ENCODE results near the gene SCFD2.
A peak's percentile ranks its signal among the peaks of the same experiment; 100 is the strongest.
"Not testable (repeated sequence)": the region's sequence is repeated elsewhere in the genome, so short reads cannot be mapped to it uniquely, and the experiment has no call there.

The SCFD2 gene

DNA sequence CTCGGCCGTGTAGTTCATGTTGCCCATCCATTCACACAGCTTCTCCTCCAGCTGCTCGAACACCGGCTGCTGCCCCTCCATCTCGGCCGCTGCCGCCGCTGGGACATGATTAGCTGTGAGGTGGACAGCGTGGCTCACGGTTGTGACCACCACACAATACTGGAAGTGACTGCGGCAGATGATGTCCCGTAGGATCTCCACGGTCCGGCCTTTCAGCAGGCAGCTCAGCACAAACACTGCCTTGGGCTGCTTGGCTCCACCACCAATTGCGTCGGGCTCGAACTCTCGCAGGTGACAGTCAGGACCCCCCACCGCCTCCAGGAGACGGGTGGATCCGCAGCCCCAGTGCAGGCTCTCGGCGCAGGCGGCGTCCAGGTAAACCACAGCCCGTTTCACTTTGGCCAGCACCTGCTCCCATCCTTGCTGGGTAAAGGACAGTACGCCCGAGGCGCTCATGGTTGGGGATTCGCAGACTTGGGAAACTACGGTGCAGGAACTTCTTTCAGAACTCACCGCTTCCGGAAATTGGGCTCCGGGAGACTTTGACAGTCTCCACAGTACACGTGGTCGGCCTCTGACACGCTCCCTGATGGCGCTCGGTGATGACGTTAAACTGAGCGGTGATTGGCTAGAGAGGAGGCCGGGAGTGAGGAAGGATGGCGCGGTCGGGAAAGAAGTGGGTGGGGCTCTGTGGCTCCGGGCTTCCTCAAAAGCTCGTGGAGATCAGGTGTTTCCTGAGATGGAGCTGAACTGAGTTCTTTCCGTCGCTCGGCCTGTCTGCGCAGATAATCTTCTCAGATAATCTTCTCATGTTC is at the start of gene SCFD2:
Gene SCFD2 (minus strand): TSS at position 576 of the 815 bp plus-strand sequence.
- DNase-seq (ENCODE audit: low read depth in 2 of 2) = peak; percentile 81 to 92

DNA sequence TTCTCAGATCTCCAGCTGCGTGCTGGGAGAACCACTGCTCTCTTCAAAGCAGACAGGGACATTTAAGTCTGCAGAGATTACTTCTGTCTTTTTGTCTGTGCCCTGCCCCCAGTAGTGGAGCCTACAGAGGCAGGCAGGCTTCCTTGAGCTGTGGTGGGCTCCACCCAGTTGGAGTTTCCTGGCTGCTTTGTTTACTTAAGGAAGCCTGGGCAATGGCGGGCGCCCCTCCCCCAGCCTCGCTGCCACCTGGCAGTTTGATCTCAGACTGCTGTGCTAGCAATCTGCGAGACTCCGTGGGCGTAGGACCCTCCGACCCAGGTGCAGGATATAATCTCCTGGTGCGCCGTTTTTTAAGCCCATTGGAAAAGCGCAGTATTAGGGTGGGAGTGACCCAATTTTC is 43.6 kb upstream of the SCFD2 start:
- not testable (repeated sequence) for DNase-seq (ENCODE audit: low read depth in 2 of 2)

DNA sequence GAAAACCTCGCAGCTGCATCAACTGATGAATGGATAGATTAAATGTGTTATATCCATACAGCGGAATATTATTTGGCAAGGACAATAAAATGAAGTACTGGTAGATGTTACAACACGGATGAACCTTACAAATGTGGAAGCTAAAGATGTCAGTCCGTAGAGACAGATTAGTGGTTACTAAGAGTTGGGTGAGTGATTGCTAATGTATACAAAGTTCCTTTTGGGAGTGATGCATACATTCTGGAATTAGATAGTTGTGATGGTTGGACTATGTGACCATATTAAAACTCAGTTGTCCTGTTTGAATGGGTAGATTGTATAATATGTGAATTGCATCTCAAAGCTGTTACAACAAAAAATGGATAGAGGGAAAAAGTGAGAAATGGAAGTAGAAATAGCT is 14.4 kb upstream of the SCFD2 start:
- DNase-seq (ENCODE audit: low read depth in 2 of 2) = no peak

DNA sequence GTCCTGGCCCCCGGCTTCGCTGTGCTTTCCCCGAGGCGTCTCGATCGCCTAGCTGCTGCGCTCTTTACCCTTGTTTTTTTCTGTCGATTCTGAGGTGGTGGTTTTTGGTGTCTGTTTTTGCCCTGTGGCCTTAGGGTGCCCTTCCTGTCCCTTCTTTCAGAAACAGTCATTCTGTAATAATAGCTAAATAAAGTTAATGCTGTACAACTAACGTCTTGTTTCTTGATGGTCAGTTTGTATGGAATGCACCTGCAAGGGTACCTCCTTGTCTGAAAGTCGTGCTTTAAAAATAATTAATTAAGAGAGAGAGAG is 12.3 kb upstream of the SCFD2 start:
- DNase-seq (ENCODE audit: low read depth in 2 of 2) = no peak

DNA sequence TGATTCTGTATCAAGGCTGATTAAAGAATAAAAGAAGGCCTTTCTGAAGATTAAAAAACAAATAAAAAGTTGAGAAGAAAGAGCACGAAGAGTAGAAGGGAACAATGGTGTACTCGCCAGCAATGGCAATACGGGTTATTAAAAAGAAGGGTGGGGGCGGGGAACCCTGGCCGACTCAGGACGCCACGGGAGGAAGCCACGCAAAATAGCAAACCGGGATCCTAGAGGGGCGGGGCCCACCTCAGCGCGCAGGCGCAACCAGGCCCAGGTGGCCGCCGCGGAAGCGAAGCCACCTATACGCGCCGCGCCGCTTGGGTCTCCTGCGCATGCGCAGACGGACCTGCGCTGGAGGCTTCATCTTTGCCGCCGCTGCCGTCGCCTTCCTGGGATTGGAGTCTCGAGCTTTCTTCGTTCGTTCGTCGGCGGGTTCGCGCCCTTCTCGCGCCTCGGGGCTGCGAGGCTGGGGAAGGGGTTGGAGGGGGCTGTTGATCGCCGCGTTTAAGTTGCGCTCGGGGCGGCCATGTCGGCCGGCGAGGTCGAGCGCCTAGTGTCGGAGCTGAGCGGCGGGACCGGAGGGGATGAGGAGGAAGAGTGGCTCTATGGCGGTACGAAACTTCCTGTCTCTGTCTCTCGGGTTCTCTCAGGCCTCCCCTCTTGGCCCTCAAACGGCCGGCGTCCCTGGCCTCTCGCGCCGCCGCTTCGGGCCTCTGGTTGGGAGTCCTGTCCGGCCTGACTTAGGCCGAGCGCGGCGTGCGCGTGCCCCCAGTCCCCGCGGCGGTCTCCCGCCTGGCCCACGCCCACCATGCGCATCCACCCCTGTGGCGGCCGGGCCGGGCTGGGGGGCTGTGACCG is 11.7 kb upstream of the SCFD2 start, which contains the start of gene FIP1L1:
Gene FIP1L1 (plus strand): TSS at position 323 of the 852 bp plus-strand sequence. CDS start 198 bp downstream, at position 521.
- peak; percentile 90 to 95 for DNase-seq (ENCODE audit: low read depth in 2 of 2)

DNA sequence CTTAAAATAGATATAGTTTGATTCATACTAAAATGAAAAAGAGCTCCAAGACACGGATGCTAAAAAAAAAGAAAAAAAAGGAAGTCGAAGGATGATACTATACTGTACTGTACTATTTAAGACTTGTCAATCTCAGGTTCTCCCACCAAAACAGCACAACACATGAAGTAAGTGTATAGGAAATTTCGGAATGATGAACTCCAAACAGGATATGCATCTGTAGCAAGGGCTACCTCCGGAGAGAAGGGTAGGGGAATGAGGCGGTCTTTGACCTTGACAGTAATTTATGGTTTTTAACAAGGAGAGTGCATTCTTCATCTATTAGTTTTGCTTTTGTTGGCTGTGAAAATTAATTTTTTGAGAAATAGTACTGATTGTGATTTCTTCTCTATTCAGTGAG is 11.0 kb upstream of the SCFD2 start:
- no peak for DNase-seq (ENCODE audit: low read depth in 2 of 2)

DNA sequence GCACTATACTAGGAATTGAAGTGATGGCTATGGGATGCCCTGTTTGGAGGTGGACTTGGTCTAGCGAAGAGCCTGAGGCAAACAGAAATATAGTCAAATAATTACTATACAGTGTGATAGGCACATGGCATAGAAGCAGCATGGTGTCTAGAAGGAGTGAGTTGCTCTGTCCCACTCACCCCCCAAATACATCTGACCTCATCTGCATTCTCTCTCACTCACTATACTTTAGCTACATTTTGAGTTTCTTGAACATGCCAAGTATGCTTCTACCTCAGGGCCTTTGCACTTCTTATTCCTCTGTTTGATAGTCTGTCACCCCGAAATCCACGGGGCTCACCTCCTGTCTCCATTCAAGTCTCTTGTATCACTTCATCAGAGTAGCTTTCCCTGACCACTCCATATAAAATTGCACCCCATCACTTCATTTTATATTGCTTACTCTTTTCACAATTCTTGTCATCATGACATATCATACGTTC is 9.0 kb upstream of the SCFD2 start:
- DNase-seq (ENCODE audit: low read depth in 2 of 2) = no peak

DNA sequence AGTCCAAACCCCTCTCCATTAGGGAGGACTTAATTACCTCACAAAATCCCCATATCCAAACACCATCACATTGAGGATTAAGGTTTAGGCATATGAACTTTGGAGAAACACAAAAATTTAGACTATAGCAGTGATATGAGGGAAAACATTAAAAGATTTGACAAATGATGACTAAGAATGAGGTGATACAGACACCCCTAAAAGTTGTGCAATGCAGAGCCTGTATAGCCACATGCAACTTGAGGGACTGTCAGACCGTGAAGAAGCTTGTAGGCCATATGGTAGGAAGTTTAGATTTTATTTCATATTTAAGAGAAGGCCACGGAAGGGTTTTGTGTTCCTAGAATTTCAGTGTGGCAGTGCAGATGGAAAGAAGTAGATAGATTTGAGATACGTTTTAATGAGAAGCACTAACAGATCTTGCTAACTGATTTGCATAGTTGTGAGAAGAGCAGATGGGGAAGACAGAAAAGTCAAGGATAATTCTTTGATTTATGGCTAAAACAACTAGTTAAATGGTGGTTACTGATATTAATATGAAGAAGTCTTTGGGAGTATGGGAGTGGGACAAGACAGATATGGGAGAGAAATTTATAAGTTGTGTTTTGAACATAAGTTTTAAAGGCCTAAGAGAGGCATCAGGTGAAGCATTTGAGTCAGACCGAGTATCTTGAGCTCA is 6.1 kb upstream of the SCFD2 start:
- no peak for DNase-seq (ENCODE audit: low read depth in 2 of 2)

DNA sequence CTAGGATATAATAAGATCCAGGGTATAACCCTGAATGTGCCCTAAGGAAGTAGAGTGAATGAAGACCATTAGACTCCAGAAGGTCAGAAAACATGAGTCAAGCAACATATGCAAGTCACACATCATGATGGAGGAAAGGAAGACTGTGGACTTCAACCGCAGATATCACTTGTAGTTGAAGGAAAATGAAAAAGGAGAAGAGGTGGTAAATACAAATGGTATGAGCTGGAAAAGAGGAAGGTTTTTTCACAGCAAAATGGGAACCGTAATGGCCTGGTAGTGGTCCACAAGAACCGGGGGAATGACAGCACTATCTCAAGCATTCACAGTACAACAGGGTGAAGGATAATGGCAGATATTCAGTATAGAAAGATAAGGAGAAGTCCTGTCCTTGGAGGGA is 5.2 kb upstream of the SCFD2 start:
- DNase-seq (ENCODE audit: low read depth in 2 of 2) = no peak

DNA sequence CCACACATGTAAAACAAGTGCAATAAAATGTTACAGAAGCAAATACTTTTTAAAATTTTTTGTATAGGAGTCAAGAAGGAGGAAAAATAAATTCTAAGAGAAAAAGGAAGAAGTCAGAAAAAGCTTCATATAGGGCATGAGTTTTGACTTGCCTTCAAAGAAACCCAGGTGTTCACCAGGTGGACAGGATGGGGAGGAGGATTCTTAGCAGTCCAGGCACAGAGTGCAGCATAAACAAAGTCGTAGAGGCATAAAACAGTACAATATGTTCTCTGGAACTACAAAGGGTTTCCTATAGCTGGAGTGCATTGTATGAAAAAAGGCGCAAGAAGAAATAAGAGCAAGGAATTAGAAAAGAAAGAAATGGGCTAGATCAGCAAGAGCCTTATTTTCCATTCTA is 1.9 kb upstream of the SCFD2 start:
- no peak for DNase-seq (ENCODE audit: low read depth in 2 of 2)

DNA sequence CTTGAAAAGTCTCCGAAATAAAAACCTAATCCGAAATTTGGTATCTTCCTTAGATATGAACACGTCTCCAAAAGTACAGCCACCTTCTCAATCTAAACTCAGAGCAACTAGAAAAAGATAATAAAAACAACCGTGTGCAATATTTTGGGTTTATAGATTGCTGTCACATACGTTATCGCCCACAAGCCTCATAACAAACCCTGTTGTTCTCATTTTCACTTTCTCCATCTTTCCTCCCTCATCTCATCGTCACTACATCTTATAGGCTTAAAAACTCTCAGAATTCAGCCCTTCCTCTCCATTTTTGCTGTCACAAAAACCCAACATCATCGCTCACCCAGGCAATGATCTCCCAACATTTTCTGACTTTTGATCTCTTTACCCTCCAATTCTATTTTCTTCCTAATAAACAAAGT is 448 bp upstream of the SCFD2 start:
- DNase-seq (ENCODE audit: low read depth in 2 of 2) = no peak

DNA sequence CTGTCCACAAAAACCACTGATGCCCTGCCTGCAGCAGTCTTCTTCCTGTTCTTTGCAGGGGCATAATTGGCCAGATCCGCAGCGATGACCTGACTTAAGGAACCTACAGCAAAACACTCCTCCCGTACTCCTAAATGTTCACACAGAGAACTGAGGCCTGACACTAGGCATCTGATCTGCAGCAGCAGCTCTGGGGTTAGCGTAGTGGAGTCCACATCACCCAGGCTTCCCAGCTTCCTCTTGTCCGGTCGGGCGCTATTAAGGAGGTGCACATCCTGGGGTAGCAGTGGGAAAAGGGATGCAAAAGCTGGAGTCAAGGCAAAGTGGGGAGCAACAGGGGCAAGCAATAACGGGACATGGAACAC is 758 bp downstream of the SCFD2 start:
- no peak for DNase-seq (ENCODE audit: low read depth in 2 of 2)

DNA sequence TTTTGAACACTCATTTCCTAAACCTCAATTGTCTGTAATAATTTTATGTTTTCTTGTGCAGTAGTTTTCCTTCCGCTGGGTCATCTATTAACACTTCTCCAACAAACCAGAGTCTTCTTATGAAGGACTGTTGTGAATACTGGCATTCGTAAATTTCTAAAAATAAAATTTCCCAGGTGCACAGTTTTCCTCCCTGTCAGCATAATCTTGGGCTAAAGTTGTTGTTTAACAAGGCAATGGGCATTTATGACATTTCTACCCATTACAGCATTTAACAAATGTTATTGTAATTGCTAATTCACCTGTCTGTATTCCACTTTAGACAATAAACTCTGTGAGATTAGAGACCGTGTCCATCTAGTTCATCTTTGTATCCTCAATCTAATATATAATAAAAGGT is 1.2 kb downstream of the SCFD2 start:
- no peak for DNase-seq (ENCODE audit: low read depth in 2 of 2)

DNA sequence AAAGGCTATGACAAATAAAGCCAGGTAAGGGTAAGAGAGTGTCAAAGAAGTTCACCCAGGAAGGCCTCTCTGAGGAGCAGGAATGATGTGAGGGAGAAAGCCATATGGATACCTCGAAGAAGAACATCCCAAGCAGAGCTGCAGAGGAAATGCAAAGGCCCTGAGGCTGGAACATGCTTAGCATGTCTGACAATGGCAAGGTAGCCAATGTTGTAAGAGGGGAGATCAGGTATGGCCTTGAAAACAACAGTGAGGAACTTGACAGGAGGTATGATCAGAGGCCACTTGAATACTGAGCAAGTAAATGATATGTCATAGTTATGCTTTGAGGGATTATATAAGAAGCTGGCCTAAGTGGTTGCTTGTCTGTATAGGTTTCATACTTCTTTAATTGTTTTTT is 3.8 kb downstream of the SCFD2 start:
- DNase-seq (ENCODE audit: low read depth in 2 of 2) = no peak

DNA sequence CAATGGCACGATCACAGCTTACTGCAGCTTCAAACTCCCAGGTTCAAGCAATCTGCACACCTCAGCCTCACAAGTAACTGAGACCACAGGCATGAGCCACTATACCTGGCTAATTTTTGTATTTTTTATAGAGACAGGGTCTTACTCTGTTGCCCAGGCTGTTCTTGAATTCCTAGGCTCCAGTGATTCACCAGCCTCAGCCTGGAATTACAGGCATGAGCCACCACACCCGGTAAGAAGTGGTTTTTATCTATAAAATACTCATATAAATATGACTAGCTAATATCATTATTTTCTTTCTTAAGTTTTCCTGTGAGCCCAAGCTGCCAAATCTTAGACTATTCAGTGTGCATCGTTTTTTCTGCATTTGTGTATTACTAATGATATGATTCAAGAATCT is 4.4 kb downstream of the SCFD2 start:
- DNase-seq (ENCODE audit: low read depth in 2 of 2) = no peak

DNA sequence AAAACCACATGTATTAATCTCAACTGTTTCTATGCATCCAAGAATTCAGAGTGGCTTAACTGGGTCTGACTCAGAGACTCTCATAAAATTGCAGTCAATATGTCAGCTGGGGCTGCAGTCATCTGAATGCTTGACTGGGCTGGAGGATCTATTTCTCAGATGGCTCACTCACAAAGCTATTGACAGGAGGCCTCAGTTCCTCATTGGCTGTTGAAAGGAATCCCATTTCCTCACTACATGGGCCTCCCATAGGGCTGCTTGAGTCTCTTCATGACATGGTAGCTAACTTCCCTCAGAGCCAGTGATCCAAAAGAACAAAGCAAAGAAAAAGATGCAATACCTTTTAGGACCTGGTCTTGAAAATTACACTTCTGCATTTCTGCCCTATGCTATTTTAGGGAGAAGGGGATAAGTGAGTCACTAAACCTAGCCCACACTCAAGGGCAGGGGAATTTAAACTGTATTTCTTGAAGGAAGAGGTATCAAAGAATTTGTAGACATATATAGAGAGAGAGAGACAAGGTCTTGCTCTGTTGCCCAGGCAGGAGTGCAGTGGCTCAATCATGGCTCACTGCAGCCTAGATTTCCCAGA is 9.8 kb downstream of the SCFD2 start:
- DNase-seq (ENCODE audit: low read depth in 2 of 2) = no peak

DNA sequence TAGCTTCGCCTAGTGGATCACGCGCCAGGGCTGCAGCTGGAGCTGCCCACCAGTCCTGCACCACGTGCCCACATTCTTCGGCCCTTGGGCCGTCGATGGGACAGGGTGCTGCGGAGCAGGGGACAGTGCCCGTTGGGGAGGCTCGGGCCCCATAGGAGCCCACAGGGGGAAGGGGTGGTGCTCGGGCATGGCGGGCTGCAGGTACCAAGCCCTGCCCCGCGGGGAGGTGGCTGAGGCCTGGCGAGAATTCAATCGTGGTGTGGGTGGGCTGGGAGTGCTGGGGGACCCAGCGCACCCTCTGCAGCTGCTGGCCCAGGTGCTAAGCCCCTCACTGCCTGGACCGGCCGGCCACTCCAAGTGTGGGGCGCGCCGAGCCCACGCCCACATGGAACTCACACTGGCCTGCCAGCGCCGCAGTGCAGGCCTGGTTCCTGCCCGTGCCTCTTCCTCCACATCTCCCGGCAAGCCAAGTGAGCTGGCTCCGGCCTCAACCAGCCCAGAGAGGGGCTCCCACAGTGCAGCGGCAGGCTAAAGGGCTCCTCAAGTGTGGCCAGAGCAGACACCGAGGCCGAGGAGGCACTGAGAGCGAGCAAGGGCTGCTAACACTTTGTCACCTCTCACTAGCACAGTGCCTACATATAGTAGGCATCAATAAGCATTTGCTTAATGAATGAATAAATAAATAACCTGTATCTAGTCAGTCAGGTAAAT is 11.7 kb downstream of the SCFD2 start:
- DNase-seq (ENCODE audit: low read depth in 2 of 2) = no peak

DNA sequence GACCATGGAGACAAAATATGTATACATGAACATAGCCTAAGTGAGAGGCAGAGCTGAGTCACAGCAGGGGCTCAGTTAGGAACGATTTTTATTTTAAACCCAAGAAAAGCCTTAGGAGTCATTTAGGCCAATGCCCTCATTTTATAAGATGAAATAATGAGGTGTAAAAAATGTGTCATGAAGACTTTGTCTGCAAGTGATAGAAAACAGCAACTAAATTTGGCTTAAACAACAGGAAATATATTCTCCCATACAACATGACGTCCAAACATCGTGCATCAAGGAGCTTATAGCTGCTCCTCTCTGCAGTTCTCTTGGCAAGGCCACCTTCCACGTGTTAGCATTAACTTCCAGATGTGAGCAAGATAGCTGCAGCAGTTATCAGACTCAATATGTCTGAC is 16.8 kb downstream of the SCFD2 start:
- DNase-seq (ENCODE audit: low read depth in 2 of 2) = no peak

DNA sequence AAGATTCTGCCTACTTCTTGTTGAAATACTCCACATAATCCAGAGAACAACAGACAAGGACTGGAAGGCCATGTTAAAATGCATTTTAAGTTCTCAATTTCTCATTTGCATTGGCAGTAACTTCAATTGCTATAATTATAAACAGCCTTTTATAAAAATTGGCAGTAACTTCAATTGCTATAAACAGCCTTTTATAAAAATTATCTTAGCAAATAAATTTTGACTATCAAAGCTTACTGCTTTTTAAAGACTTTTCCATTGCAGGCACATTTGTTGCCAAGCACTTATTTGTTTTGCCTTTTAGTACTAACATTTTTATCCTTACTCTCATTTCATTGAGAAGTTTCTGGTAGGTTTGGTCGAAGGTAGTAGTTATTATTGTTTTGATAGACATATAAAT is 17.8 kb downstream of the SCFD2 start:
- no peak for DNase-seq (ENCODE audit: low read depth in 2 of 2)

DNA sequence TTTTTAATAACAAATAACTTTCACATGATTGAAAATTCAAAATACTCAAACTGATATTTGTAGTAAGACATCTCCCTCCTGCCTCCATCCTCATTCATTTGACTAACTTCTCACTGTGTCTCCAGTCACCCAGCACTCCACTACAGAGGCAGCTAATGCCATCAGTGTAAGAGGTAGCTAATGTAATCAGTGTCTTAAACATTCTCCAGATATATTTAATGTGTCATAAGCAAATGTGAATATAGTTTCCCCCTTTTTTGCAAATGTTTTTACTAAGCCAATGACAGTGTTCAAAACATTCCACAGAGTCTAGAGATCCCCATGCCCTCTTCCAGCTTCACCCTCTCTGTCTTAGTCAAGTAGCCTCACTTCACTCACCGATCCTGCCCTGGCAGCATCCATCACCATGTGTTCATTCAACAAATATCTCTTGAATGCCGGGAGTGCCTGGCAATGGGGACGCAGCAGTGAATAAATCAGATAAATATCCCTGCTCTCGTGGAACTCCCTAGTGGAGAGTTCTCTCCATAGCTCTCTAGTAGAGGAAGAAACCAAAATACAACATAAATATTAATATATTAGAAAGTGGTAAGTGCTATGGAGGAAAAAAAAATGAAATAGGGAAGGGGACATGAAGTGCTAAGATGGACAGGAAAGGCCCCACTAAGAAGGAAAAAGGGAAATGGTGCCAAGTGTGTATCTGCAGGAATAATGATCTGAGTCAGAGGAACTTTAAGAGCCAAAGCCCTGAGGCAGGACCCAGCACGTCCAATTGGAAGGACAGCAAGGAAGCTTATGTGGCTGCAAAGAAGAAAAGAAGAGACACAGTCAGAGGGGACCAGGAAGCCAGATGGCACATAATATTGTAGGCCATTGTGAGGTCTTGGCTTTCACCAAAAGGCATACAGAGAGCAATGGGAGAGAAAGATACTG is 18.7 kb downstream of the SCFD2 start:
- no peak for DNase-seq (ENCODE audit: low read depth in 2 of 2)

Data from stimulated activated CD4-positive, alpha-beta T cell treated with anti-CD3 and anti-CD28 coated beads, Interleukin-1b, Interleukin-23, amount 100 ng/mL, for 1 hour (primary cell).